AG09319 (cell line): Measurements from ENCODE around the gene MYBBP1A.

ENCODE experiments used
- DNase-seq: peaks from one replicate; pipeline ENCODE4 v3.0.0-alpha.2; 2010; ENCODE audit warnings: low read depth; ENCODE audit errors: extremely low read depth
- TF ChIP-seq, protein P1 (sequence below): IDR thresholded peaks from 2 replicates; pipeline ENCODE4 v1.5.1; 2011; ENCODE audit warnings: low read depth, mild to moderate bottlenecking, inconsistent platforms, low read length, moderate library complexity

Gene MYBBP1A

GRCh38 chr17:4527134-4527533, 28.1 kb downstream of the MYBBP1A start:
- no peak for DNase-seq
- TF ChIP-seq, protein P1, sequence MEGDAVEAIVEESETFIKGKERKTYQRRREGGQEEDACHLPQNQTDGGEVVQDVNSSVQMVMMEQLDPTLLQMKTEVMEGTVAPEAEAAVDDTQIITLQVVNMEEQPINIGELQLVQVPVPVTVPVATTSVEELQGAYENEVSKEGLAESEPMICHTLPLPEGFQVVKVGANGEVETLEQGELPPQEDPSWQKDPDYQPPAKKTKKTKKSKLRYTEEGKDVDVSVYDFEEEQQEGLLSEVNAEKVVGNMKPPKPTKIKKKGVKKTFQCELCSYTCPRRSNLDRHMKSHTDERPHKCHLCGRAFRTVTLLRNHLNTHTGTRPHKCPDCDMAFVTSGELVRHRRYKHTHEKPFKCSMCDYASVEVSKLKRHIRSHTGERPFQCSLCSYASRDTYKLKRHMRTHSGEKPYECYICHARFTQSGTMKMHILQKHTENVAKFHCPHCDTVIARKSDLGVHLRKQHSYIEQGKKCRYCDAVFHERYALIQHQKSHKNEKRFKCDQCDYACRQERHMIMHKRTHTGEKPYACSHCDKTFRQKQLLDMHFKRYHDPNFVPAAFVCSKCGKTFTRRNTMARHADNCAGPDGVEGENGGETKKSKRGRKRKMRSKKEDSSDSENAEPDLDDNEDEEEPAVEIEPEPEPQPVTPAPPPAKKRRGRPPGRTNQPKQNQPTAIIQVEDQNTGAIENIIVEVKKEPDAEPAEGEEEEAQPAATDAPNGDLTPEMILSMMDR = no peak

DNA sequence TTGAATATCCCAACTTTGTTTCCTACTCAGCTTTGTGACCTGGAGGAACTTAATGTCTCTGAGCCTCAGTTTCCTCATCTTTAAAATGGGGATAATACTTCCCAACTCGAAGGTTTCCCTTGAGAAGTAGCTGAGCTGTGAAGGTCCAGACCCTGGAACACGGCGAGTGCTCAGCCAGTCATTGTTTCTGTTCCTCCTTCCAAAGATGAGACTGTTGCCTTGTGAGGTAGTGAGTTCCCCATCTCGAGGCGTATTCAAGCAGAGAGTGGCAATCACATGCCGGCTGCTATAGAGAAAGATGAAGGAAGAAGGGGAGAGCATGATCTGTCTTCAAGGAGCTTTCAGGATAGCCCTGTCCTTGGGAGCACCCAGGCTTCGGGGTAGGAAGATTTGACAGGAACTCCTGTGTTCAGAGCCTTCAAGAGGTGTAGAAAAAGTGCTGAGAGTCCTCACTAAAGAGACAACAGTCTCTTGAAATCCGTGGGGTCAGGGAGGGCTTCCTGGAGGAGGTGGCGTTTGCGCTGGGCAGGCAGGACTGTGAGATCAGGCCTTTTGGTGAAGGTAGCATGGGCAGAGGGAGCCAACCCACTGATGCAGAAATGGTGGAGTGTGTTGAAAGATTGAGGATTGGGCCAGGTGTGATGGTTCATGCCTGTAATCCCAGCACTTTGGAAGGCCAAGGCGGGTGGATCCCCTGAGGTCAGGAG, 29.3 kb downstream of the MYBBP1A start:
- TF ChIP-seq, protein P1 = no peak
- no peak for DNase-seq

GRCh38 chr17:4523946-4524345, 31.2 kb downstream of the MYBBP1A start:
- TF ChIP-seq, protein P1 = no peak
- DNase-seq = no peak

DNA sequence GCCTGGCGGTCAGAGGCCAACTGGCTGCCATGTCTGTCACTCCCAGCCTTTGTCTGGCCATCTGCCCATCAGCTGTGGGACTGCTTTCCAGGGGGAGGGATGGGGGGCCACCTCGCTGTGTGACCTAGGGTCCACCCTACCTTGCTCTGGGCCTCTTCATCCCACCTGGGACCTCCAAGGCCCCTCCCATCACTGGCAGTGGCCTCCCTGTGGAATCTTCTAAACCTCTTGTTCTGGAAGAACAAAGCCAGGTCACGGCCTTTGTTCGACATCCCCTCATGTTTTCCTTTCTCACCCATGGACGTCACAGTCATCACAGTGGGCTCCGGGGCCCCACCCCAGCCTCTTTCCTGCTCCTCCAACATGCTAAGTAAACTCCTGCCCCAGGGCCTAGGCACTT, 32.5 kb downstream of the MYBBP1A start:
- DNase-seq = no peak
- TF ChIP-seq, protein P1 = no peak

DNA sequence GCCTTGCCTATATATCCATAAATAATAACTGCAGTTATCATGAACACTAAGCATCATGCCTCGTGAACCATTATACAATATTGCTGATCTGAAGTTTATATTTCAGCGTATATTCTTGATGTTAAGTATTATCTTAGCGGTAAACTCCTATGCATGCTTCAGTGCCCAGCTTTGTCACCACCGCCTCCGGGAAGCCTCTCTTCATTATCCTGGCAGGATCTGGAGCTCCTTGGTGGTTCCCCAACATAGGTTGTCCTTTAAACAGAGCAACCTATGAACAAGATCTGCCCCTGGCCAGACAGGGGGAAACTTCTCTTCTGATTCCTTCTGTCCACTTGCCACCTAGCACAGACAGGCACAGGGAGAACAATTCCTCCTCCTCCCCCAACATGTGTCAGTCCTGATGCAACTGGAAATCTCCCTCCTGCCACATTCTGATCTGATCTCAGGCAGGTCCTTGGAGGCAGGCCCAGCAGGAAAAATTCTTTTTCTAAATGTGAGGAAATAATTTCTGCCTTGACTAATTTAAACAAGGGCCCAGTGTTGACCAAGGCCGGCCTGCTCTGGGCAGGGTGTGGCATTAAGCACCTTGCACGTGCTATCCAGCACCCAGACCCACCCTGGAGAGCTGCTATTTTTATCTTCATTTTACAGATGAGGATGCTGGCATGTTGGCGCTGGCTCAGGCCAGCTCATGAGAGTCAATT, 34.1 kb downstream of the MYBBP1A start:
- no peak for DNase-seq
- TF ChIP-seq, protein P1 = no peak

- TF ChIP-seq, protein P1 = no peak
- DNase-seq = no peak
These were observed 34.9 kb downstream of the MYBBP1A start for GRCh38 chr17:4520060-4520893.
